Keratinocyte (primary cell): ENCODE results near the gene GALNT9. TPM values are rescaled to one million over a fixed set of nuclear protein-coding genes. Genes with fewer than 3 reads are reported as not detected.

Source experiments
- DNase-seq: peaks from one replicate; pipeline ENCODE4 v3.0.0-alpha.2; 2011; ENCODE audit warnings: low read depth, missing footprints, low spot score
- FAIRE-seq: peaks from 2 replicates; lab custom pipeline; 2011; peaks lifted over from hg19 to GRCh38; lab: Jason Lieb, UNC
- H2AFZ ChIP-seq: 2 replicates; pipeline ENCODE4 v1.6.0; 2012; ENCODE audit warnings: low read length, control low read depth, inconsistent platforms; ENCODE audit not compliant: control insufficient read depth
- H3K27ac ChIP-seq: 2 replicates; pipeline ENCODE4 v1.5.1; 2011; ENCODE audit warnings: low read length; ENCODE audit not compliant: control insufficient read depth, insufficient read depth
- H3K27me3 ChIP-seq: 3 replicates; pipeline ENCODE4 v1.6.0; 2011; ENCODE audit warnings: low read length; ENCODE audit not compliant: control insufficient read depth, insufficient read depth; ENCODE audit errors: extremely low read depth
- H3K36me3 ChIP-seq, 2 experiments: 2 replicates in 1 of 2; 3 replicates in 1 of 2; pipeline ENCODE4 v1.5.1; 2011; ENCODE audit warnings: low read length in 2 of 2, mild to moderate bottlenecking in 1 of 2; ENCODE audit not compliant: control insufficient read depth in 2 of 2, insufficient read depth in 2 of 2; ENCODE audit errors: extremely low read depth in 1 of 2
- H3K4me1 ChIP-seq: 3 replicates; pipeline ENCODE4 v1.5.1; 2011; ENCODE audit warnings: low read length; ENCODE audit not compliant: control insufficient read depth, insufficient read depth; ENCODE audit errors: extremely low read depth
- H3K4me2 ChIP-seq: 3 replicates; pipeline ENCODE4 v1.6.0; 2011; ENCODE audit warnings: low read depth, low read length; ENCODE audit not compliant: control insufficient read depth, insufficient read depth; ENCODE audit errors: extremely low read depth
- H3K4me3 ChIP-seq, 3 experiments: fragments of 200-600 bp in 1 of 3; sonication (generic) in 1 of 3; 2 replicates in 2 of 3; 3 replicates in 1 of 3; pipeline ENCODE4 v1.5.1; 2011 to 2016; ENCODE audit warnings: low read length in 3 of 3, mild to moderate bottlenecking in 3 of 3, control low read depth in 2 of 3, inconsistent platforms in 1 of 3, low read depth in 1 of 3, mixed read lengths in 1 of 3, mixed run types in 1 of 3, moderate library complexity in 1 of 3; ENCODE audit not compliant: control insufficient read depth in 2 of 3, insufficient read depth in 2 of 3; ENCODE audit errors: extremely low read depth in 1 of 3
- H3K79me2 ChIP-seq: 2 replicates; pipeline ENCODE4 v1.6.0; 2012; ENCODE audit warnings: low read length; ENCODE audit not compliant: control insufficient read depth, insufficient read depth
- H3K9ac ChIP-seq: 3 replicates; pipeline ENCODE4 v1.6.0; 2011; ENCODE audit warnings: low read length; ENCODE audit not compliant: control insufficient read depth, insufficient read depth; ENCODE audit errors: extremely low read depth
- H3K9me1 ChIP-seq: 3 replicates; pipeline ENCODE4 v1.6.0; 2011; ENCODE audit warnings: low read length; ENCODE audit not compliant: control insufficient read depth, insufficient read depth; ENCODE audit errors: extremely low read depth
- H3K9me3 ChIP-seq: 2 replicates; pipeline ENCODE4 v1.5.1; 2012; ENCODE audit warnings: low read depth, low read length; ENCODE audit not compliant: control insufficient read depth
- H4K20me1 ChIP-seq: 3 replicates; pipeline ENCODE4 v1.6.0; 2011; ENCODE audit warnings: low read length; ENCODE audit not compliant: control insufficient read depth, insufficient read depth; ENCODE audit errors: extremely low read depth
- EZH2 ChIP-seq: IDR thresholded peaks from one replicate; pipeline ENCODE4 v1.6.1; 2012; ENCODE audit warnings: inconsistent platforms, mild to moderate bottlenecking, low read length, moderate library complexity
- dilution Hi-C: fragments of 300-500 bp; cut with MboI; formaldehyde crosslinking; loops from one replicate; pipeline ENCODE4 v1.7.0; 2020; ENCODE audit warnings: low sequenced_read_pairs; ENCODE audit not compliant: extremely low pct_ligation_motif_present
- polyA plus RNA-seq, 5 experiments: library from polyadenylated mRNA; depleted of rRNA in 3 of 5; stranded (reverse) in 3 of 5; stranded (forward) in 1 of 5; unstranded in 1 of 5; fragments of >200 nt; gene quantifications; 1 replicate in 1 of 5; 2 replicates in 3 of 5; 3 replicates in 1 of 5; pipeline versions ENCODE4 v1.2.1 to v1.2.3, GENCODE V29; 2011 to 2012; ENCODE audit warnings: missing spikeins in 2 of 5, low read depth in 1 of 5, low replicate concordance in 1 of 5
- TF ChIP-seq, protein P1 (sequence below), 3 experiments: IDR thresholded peaks in 1 of 3; conservative IDR thresholded peaks in 1 of 3; optimal IDR thresholded peaks in 1 of 3; 2 replicates in 2 of 3; 3 replicates in 1 of 3; pipeline versions ENCODE3 to v1.5.1; 2011; ENCODE audit warnings: low read length in 3 of 3, mild to moderate bottlenecking in 3 of 3, moderate library complexity in 2 of 3, control low read depth in 1 of 3, inconsistent platforms in 1 of 3; ENCODE audit not compliant: insufficient read depth in 2 of 3; ENCODE audit errors: extremely low read depth in 1 of 3

Gene GALNT9
- polyA plus RNA-seq, 1 donor (not counting 4 experiments of a cell fraction or from before 2014, with no cell fraction given): not detected

- H3K4me3 ChIP-seq: no peak overlapping the region
- H3K27me3 ChIP-seq: no peaks in the 10 kb centered on the region
- H3K36me3 ChIP-seq: peaks cover 5 to 7% of the 10 kb centered on the region in 2 experiments
- no peak overlapping the region for H3K9ac ChIP-seq
- dilution Hi-C loops: no loop called here
- no peak for DNase-seq
- H3K4me2 ChIP-seq: no peak overlapping the region
- peaks cover 9% of the 10 kb centered on the region for H3K9me3 ChIP-seq
- no peak overlapping the region for H3K27ac ChIP-seq
- no peaks in the 10 kb centered on the region for H4K20me1 ChIP-seq
- no peaks in the 10 kb centered on the region for H3K79me2 ChIP-seq
- H2AFZ ChIP-seq: no peak overlapping the region
- no peak for FAIRE-seq
- TF ChIP-seq, protein P1, sequence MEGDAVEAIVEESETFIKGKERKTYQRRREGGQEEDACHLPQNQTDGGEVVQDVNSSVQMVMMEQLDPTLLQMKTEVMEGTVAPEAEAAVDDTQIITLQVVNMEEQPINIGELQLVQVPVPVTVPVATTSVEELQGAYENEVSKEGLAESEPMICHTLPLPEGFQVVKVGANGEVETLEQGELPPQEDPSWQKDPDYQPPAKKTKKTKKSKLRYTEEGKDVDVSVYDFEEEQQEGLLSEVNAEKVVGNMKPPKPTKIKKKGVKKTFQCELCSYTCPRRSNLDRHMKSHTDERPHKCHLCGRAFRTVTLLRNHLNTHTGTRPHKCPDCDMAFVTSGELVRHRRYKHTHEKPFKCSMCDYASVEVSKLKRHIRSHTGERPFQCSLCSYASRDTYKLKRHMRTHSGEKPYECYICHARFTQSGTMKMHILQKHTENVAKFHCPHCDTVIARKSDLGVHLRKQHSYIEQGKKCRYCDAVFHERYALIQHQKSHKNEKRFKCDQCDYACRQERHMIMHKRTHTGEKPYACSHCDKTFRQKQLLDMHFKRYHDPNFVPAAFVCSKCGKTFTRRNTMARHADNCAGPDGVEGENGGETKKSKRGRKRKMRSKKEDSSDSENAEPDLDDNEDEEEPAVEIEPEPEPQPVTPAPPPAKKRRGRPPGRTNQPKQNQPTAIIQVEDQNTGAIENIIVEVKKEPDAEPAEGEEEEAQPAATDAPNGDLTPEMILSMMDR (optimal IDR thresholded peaks at IDR 0.05 in 1 of 3, IDR thresholded peaks at IDR 0.05 in 1 of 3, conservative IDR thresholded peaks at IDR 0.05 in 1 of 3; ENCODE audit: extremely low read depth in 1 of 3, insufficient read depth in 2 of 3, low read length in 3 of 3): no peak
- no peak for TF ChIP-seq EZH2
- no peaks in the 10 kb centered on the region for H3K9me1 ChIP-seq
- H3K4me1 ChIP-seq: no peaks in the 10 kb centered on the region
These were observed 176.4 kb downstream of the GALNT9 start for GRCh38 chr12:132152953-132153352.

DNA sequence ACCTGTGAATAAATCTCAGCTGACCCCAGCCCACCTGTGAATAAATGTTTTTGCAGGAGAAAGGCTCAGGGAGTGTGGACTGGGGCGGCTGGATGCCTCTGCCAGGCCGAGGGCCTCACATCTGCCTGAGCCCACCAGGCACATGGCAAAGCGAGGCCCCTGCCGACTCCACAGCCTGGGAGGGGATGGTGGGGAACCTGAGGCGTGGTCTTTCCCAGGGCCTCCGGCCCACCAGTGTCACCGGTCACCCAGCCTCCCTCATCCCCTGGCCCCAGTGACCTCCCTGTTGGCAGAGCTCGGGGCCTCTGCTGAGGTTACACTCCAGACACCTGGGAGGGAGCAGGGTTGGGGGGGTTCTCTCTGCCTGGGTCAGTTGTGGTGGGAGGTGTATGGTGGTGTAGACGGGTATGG lies 177.0 kb downstream of the GALNT9 start:
- Histone ChIP-seq H3K9ac (no peak overlapping the region), H3K9me3 (peaks cover 9% of the 10 kb centered on the region), H3K79me2 (no peaks in the 10 kb centered on the region), H3K27ac (no peak overlapping the region), H3K9me1 (no peaks in the 10 kb centered on the region), H3K4me3 (no peak overlapping the region), H4K20me1 (no peaks in the 10 kb centered on the region), H3K27me3 (no peaks in the 10 kb centered on the region), H2AFZ (no peak overlapping the region), H3K4me1 (no peaks in the 10 kb centered on the region), H3K36me3 (peaks cover 3 to 7% of the 10 kb centered on the region in 2 experiments), H3K4me2 (no peak overlapping the region)
- dilution Hi-C loops: no loop called here
- FAIRE-seq: no peak
- TF ChIP-seq, protein P1 (optimal IDR thresholded peaks at IDR 0.05 in 1 of 3, IDR thresholded peaks at IDR 0.05 in 1 of 3, conservative IDR thresholded peaks at IDR 0.05 in 1 of 3; ENCODE audit: extremely low read depth in 1 of 3, insufficient read depth in 2 of 3, low read length in 3 of 3): no peak
- no peak for TF ChIP-seq EZH2
- DNase-seq: no peak
